GM18505 (cell line): Measurements from ENCODE around the gene EYA2.

Experiments
- ATAC-seq: cut with Tn5 transposase; IDR thresholded peaks from one replicate; pipeline ENCODE4 v1.9.1; 2021; ENCODE audit not compliant: unreplicated experiment
- POLR2A ChIP-seq: IDR thresholded peaks from 4 replicates; pipeline ENCODE4 v1.6.1; 2011; ENCODE audit warnings: borderline replicate concordance; ENCODE audit not compliant: insufficient read depth, insufficient read length; ENCODE audit errors: extremely low read depth

The EYA2 gene

GRCh38 chr20:46962452-46963195 lies 68.0 kb downstream of the EYA2 start:
- no peak for TF ChIP-seq POLR2A

GRCh38 chr20:46963196-46963529 lies 68.5 kb downstream of the EYA2 start:
- no peak for TF ChIP-seq POLR2A
- no peak for ATAC-seq

More at GRCh38 chr20:46962452-46963195, 68.0 kb downstream of the EYA2 start:
- no peak for ATAC-seq

GRCh38 chr20:46963758-46964617 lies 69.3 kb downstream of the EYA2 start:
- no peak for TF ChIP-seq POLR2A
- no peak for ATAC-seq

- no peak for TF ChIP-seq POLR2A
- ATAC-seq, result no peak
Observed at GRCh38 chr20:46964618-46965455, 70.2 kb downstream of the EYA2 start.

- TF ChIP-seq POLR2A, result no peak
- no peak for ATAC-seq
Observed at GRCh38 chr20:46965477-46965876, 70.8 kb downstream of the EYA2 start.

GRCh38 chr20:46967646-46968045 lies 73.0 kb downstream of the EYA2 start:
- TF ChIP-seq POLR2A, result no peak
- ATAC-seq, result no peak

GRCh38 chr20:46970937-46971630 lies 76.4 kb downstream of the EYA2 start:
- TF ChIP-seq POLR2A, result no peak
- ATAC-seq, result no peak

- ATAC-seq, result no peak
- TF ChIP-seq POLR2A, result no peak
Observed at GRCh38 chr20:46973766-46974165, 79.1 kb downstream of the EYA2 start.

GRCh38 chr20:46974669-46975434 lies 80.2 kb downstream of the EYA2 start:
- no peak for ATAC-seq
- no peak for TF ChIP-seq POLR2A

GRCh38 chr20:46975976-46976375 lies 81.3 kb downstream of the EYA2 start:
- ATAC-seq, result no peak
- TF ChIP-seq POLR2A, result no peak

GRCh38 chr20:46977204-46977603 lies 82.6 kb downstream of the EYA2 start:
- no peak for TF ChIP-seq POLR2A

More at GRCh38 chr20:46977204-46977603, 82.6 kb downstream of the EYA2 start:
- no peak for ATAC-seq
